Adrenal gland (tissue), 12 donors: Measurements from ENCODE around the gene OSMR. TPM values are rescaled to one million over a fixed set of nuclear protein-coding genes. Genes with fewer than 3 reads are reported as not detected.

Experiments used
- DNase-seq, 7 donors: peaks; one replicate each; pipeline ENCODE4 v3.0.0-alpha.2; 2019 to 2020
- H3K27ac ChIP-seq, 5 donors: fragments of 200-600 bp; sonication (generic) in 4 of 5; 1 replicate in 3 of 5; 2 replicates in 2 of 5; pipeline versions ENCODE4 v1.5.1 to v1.8.0; 2016 to 2020; ENCODE audit warnings: mild to moderate bottlenecking in 1 of 5
- H3K27me3 ChIP-seq: fragments of 200-600 bp; 2 replicates; pipeline ENCODE4 v1.8.0; 2021
- H3K36me3 ChIP-seq, 2 donors: fragments of 200-600 bp; replicated peaks in 1 of 2; 1 replicate in 1 of 2; 2 replicates in 1 of 2; pipeline versions ENCODE4 v1.5.1 to v1.8.0; 2018 to 2022
- H3K4me1 ChIP-seq, 2 donors: fragments of 200-600 bp; replicated peaks in 1 of 2; 1 replicate in 1 of 2; 2 replicates in 1 of 2; pipeline versions ENCODE4 v1.5.1 to v1.8.0; 2018 to 2021
- H3K4me3 ChIP-seq, 4 donors: fragments of 200-600 bp; sonication (generic) in 3 of 4; one replicate each; pipeline ENCODE4 v1.5.1; 2016 to 2018
- H3K9me3 ChIP-seq, 3 donors: fragments of 200-600 bp; sonication (generic) in 1 of 3; replicated peaks in 1 of 3; 1 replicate in 2 of 3; 2 replicates in 1 of 3; pipeline versions ENCODE4 v1.5.1 to v1.8.0; 2016 to 2021
- CTCF ChIP-seq, 6 experiments: fragments of 450-650 bp in 4 of 6; fragments of 200-600 bp in 2 of 6; sonication (generic) in 1 of 6; IDR thresholded peaks; 1 replicate in 5 of 6; 2 replicates in 1 of 6; pipeline versions ENCODE4 v1.5.1 to v1.8.0; 2016 to 2021; ENCODE audit warnings: antibody characterized with exemption in 6 of 6, mild to moderate bottlenecking in 2 of 6, moderate library complexity in 1 of 6
- POLR2A ChIP-seq, 2 donors: fragments of 450-650 bp; IDR thresholded peaks; one replicate each; pipeline ENCODE4 v1.6.1; 2017; ENCODE audit warnings: antibody characterized with exemption in 2 of 2, mild to moderate bottlenecking in 2 of 2, moderate library complexity in 1 of 2
- WGBS, 4 donors: extraction: QIAGEN DNeasy Blood & Tissue Kit in 2 of 4; methylation state at CpG; one replicate each; pipeline versions ENCODE4 v1.1.5 to v1.1.7; 2013 to 2017; 5-methylcytosine and 5-hydroxymethylcytosine counted together
- intact Hi-C, 2 donors: fragments of 100-400 bp; cut with DNase I; formaldehyde crosslinking; loops; one replicate each; pipeline versions ENCODE4 v1.14.1 to v1.15.0; 2022 to 2023
- polyA plus RNA-seq, 3 donors: library from polyadenylated mRNA; stranded (reverse); fragments of 200-250 nt in 2 of 3; fragments of 350-450 nt in 1 of 3; fragmentation: Illumina TruSeq in 1 of 3; extraction: RNeasy Lipid Tissue Mini Kit (QIAGEN cat#74804) in 1 of 3; gene quantifications; one replicate each; pipeline ENCODE4 v1.2.3, GENCODE V29; 2013 to 2014
- total RNA-seq, 9 donors: library from RNA; depleted of rRNA in 4 of 9; stranded (reverse); fragments of >200 nt in 4 of 9; fragments of 120-200 nt in 1 of 9; fragmentation: NEBNext Ultra II Directional in 1 of 9; extraction: Animal tissue kit (Norgen Biotek cat#: 25700) in 1 of 9; gene quantifications; one replicate each; pipeline versions ENCODE4 v1.1.0 to v1.2.4, GENCODE V29; 2013 to 2023
- donor health status: healthy with polysubstance abuse.
- donor health status: Bipolar disorder and iron deficiency.
- donor health status: DM: yes; HTN: yes; CAD: no.
- donor health status: DM: no; HTN: no; CAD: no.
- donor health status: DM: no; HTN: no; CAD: no.
- donor health status: DM: yes; HTN: yes; CAD: no.

The OSMR gene
- total and polyA plus RNA-seq, 12 donors: 3.3 to 121 (median 51.1) TPM

- Histone ChIP-seq H3K4me1 (no peaks in the 10 kb centered on the region), H3K4me3 (no peak overlapping the region), H3K27me3 (no peaks in the 10 kb centered on the region), H3K36me3 (peaks cover 0 to 45% of the 10 kb centered on the region in 2 donors), H3K27ac (no peak overlapping the region), H3K9me3 (no peaks in the 10 kb centered on the region)
- TF ChIP-seq CTCF (IDR thresholded peaks at IDR 0.05): no peak
- TF ChIP-seq POLR2A (IDR thresholded peaks at IDR 0.05): no peak
- no peak for DNase-seq
- intact Hi-C loops: no loop called here
- WGBS, 4 donors: 73 to 83% (median 78%) methylated on average over 2 of the region's 2 CpGs
These were observed 94.5 kb downstream of the OSMR start for GRCh38 chr5:38940230-38940858.

GRCh38 chr5:38941912-38942311 is 96.1 kb downstream of the OSMR start:
- DNase-seq: no peak
- Histone ChIP-seq H3K27ac (no peak overlapping the region), H3K4me1 (no peaks in the 10 kb centered on the region), H3K36me3 (peaks cover 0 to 50% of the 10 kb centered on the region in 2 donors), H3K9me3 (no peaks in the 10 kb centered on the region), H3K27me3 (no peaks in the 10 kb centered on the region), H3K4me3 (no peak overlapping the region)
- WGBS, 4 donors: 93 to 100% (median 96%) methylated on average over 2 of the region's 2 CpGs
- intact Hi-C loops: no loop called here
- no peak for TF ChIP-seq POLR2A (IDR thresholded peaks at IDR 0.05)
- TF ChIP-seq CTCF (IDR thresholded peaks at IDR 0.05): no peak

- intact Hi-C loops: no loop called here
- 91 to 92% (median 92%) methylated on average over 4 of the region's 4 CpGs for WGBS, 4 donors
- TF ChIP-seq POLR2A (IDR thresholded peaks at IDR 0.05) (no peak), CTCF (IDR thresholded peaks at IDR 0.05) (no peak)
- H3K4me3 ChIP-seq: no peak overlapping the region
- H3K9me3 ChIP-seq: no peaks in the 10 kb centered on the region
- DNase-seq: no peak
- no peaks in the 10 kb centered on the region for H3K27me3 ChIP-seq
- no peaks in the 10 kb centered on the region for H3K4me1 ChIP-seq
- no peak overlapping the region for H3K27ac ChIP-seq
- H3K36me3 ChIP-seq: peaks cover 0 to 63% of the 10 kb centered on the region in 2 donors
These were observed 98.5 kb downstream of the OSMR start for GRCh38 chr5:38944282-38944681.

- no peak for DNase-seq
- Histone ChIP-seq H3K9me3 (no peaks in the 10 kb centered on the region), H3K36me3 (peaks cover 0 to 66% of the 10 kb centered on the region in 2 donors), H3K4me1 (no peaks in the 10 kb centered on the region), H3K4me3 (no peak overlapping the region), H3K27me3 (no peaks in the 10 kb centered on the region), H3K27ac (no peak overlapping the region)
- intact Hi-C loops: no loop called here
- no peak for TF ChIP-seq POLR2A (IDR thresholded peaks at IDR 0.05)
- TF ChIP-seq CTCF (IDR thresholded peaks at IDR 0.05): no peak
These were observed 102.7 kb downstream of the OSMR start for GRCh38 chr5:38948501-38948900.
